SK-N-SH (cell line): ENCODE measurements around the gene PLXNB1. TPM values are rescaled to one million over a fixed set of nuclear protein-coding genes. Genes with fewer than 3 reads are reported as not detected.

Experiments
- CTCF ChIA-PET: fragments of 300-600, 350-600 bp; formaldehyde crosslinking; extraction: SDS; loops from one replicate; lab custom pipeline; 2021; lab: Yijun Ruan, JAX
- POLR2A ChIA-PET: fragments of 350-600 bp; sonication (Branson Sonifier 250); formaldehyde crosslinking; extraction: SDS; loops from one replicate; lab custom pipeline; 2020; ENCODE audit warnings: antibody characterized with exemption, inconsistent platforms; lab: Yijun Ruan, JAX
- DNase-seq: peaks from one replicate; pipeline ENCODE4 v3.0.0; 2012
- H2AFZ ChIP-seq: fragments of 200-600 bp; sonication (generic); 2 replicates; pipeline ENCODE4 v1.8.1; 2016; ENCODE audit warnings: antibody characterized with exemption, mild to moderate bottlenecking, low read depth
- H3F3A ChIP-seq: fragments of 200-600 bp; sonication (generic); replicated peaks from 2 replicates; pipeline ENCODE3; 2016; ENCODE audit warnings: antibody characterized with exemption, mild to moderate bottlenecking; ENCODE audit not compliant: insufficient read depth
- H3K27ac ChIP-seq, 2 experiments: fragments of 200-500 bp in 1 of 2; fragments of 200-600 bp in 1 of 2; sonication (Bioruptor generic) in 1 of 2; sonication (generic), shearing (Covaris generic) in 1 of 2; 2 replicates each; pipeline versions ENCODE4 v1.5.1 to v1.6.1; 2014 to 2016; ENCODE audit warnings: low read depth in 2 of 2, inconsistent platforms in 1 of 2, low read length in 1 of 2, mild to moderate bottlenecking in 1 of 2, mixed read lengths in 1 of 2
- H3K27me3 ChIP-seq: fragments of 200-600 bp; sonication (generic), shearing (Covaris generic); 2 replicates; pipeline ENCODE4 v1.6.1; 2016; ENCODE audit warnings: mixed run types; ENCODE audit not compliant: insufficient read depth
- H3K36me3 ChIP-seq, 2 experiments: fragments of 200-500 bp in 1 of 2; fragments of 200-600 bp in 1 of 2; sonication (Bioruptor generic) in 1 of 2; sonication (generic) in 1 of 2; replicated peaks in 1 of 2; 2 replicates each; pipeline versions ENCODE3 to v1.5.1; 2014 to 2016; ENCODE audit warnings: low read length in 1 of 2, mild to moderate bottlenecking in 1 of 2; ENCODE audit not compliant: insufficient read depth in 2 of 2, control insufficient read depth in 1 of 2
- H3K4me1 ChIP-seq, 2 experiments: fragments of 200-500 bp in 1 of 2; fragments of 200-600 bp in 1 of 2; sonication (Bioruptor generic) in 1 of 2; sonication (generic), shearing (Covaris generic) in 1 of 2; 2 replicates each; pipeline versions ENCODE4 v1.5.1 to v1.6.1; 2014 to 2016; ENCODE audit warnings: low read depth in 1 of 2, low read length in 1 of 2, mixed run types in 1 of 2; ENCODE audit not compliant: insufficient read depth in 2 of 2, control insufficient read depth in 1 of 2
- H3K4me2 ChIP-seq: fragments of 200-600 bp; sonication (generic), shearing (Covaris generic); 2 replicates; pipeline ENCODE4 v1.6.1; 2017; ENCODE audit warnings: mixed run types
- H3K4me3 ChIP-seq, 2 experiments: fragments of 200-500 bp in 1 of 2; fragments of 200-600 bp in 1 of 2; sonication (Bioruptor generic) in 1 of 2; sonication (generic), shearing (Covaris generic) in 1 of 2; 2 replicates each; pipeline versions ENCODE4 v1.5.1 to v1.8.1; 2014 to 2016; ENCODE audit warnings: low read depth in 2 of 2, inconsistent platforms in 1 of 2, low read length in 1 of 2, mild to moderate bottlenecking in 1 of 2, mixed read lengths in 1 of 2, moderate library complexity in 1 of 2
- H3K79me2 ChIP-seq: fragments of 200-600 bp; sonication (generic); 2 replicates; pipeline ENCODE4 v1.8.1; 2017; ENCODE audit warnings: mild to moderate bottlenecking; ENCODE audit not compliant: insufficient read depth
- H3K9ac ChIP-seq: fragments of 200-600 bp; sonication (generic); 2 replicates; pipeline ENCODE4 v1.6.1; 2017; ENCODE audit warnings: mixed run types
- H3K9me2 ChIP-seq: fragments of 200-600 bp; sonication (generic); 2 replicates; pipeline ENCODE4 v1.6.1; 2017; ENCODE audit warnings: mixed run types
- H3K9me3 ChIP-seq: fragments of 200-600 bp; sonication (generic); 2 replicates; pipeline ENCODE4 v1.6.1; 2017; ENCODE audit warnings: mixed run types, mild to moderate bottlenecking, moderate library complexity
- H4K20me1 ChIP-seq: fragments of 200-600 bp; sonication (generic); 2 replicates; pipeline ENCODE4 v1.6.1; 2017; ENCODE audit warnings: mild to moderate bottlenecking, mixed run types; ENCODE audit not compliant: insufficient read depth
- ELF1 ChIP-seq: IDR thresholded peaks from 2 replicates; pipeline ENCODE4 v1.4.0; 2012
- EP300 ChIP-seq, 2 experiments: IDR thresholded peaks; 2 replicates each; pipeline versions ENCODE4 v1.4.0 to v1.6.1; 2012; ENCODE audit warnings: borderline replicate concordance in 1 of 2, low read depth in 1 of 2, low read length in 1 of 2
- NRF1 ChIP-seq: IDR thresholded peaks from 2 replicates; pipeline ENCODE4 v1.6.1; 2012; ENCODE audit warnings: low read depth, mild to moderate bottlenecking, low read length
- RCOR1 ChIP-seq: fragments of 150-350 bp; IDR thresholded peaks from 2 replicates; pipeline ENCODE4 v1.6.1; 2017; ENCODE audit warnings: antibody characterized with exemption, low read length
- RXRA ChIP-seq: IDR thresholded peaks from 2 replicates; pipeline ENCODE4 v1.4.0; 2012; ENCODE audit warnings: low read depth, mild to moderate bottlenecking, borderline replicate concordance
- SMC3 ChIP-seq: IDR thresholded peaks from 2 replicates; pipeline ENCODE4 v1.6.1; 2012; ENCODE audit warnings: low read depth, low read length, improper control_type of control experiment
- TAF1 ChIP-seq: IDR thresholded peaks from 2 replicates; pipeline ENCODE4 v1.6.1; 2012; ENCODE audit warnings: low read depth, mild to moderate bottlenecking, low read length, moderate library complexity, borderline replicate concordance
- USF2 ChIP-seq: fragments of 150-350 bp; IDR thresholded peaks from 2 replicates; pipeline ENCODE4 v1.6.1; 2017; ENCODE audit warnings: antibody characterized with exemption, low read length, low read depth, borderline replicate concordance
- WGBS: methylation state at CpG from one replicate; pipeline ENCODE4 v1.1.6; 2017; ENCODE audit warnings: low lambda C conversion rate; 5-methylcytosine and 5-hydroxymethylcytosine counted together
- polyA plus RNA-seq, 3 experiments: library from polyadenylated mRNA; depleted of rRNA; stranded (reverse); fragments of >200 nt; gene quantifications; 2 replicates each; pipeline ENCODE4 v1.2.3, GENCODE V29; 2012
- TF ChIP-seq, protein P1 (sequence below): IDR thresholded peaks from 2 replicates; pipeline ENCODE4 v1.6.1; 2012; ENCODE audit warnings: mild to moderate bottlenecking, low read depth, low read length, moderate library complexity
- TF ChIP-seq, protein P2 (sequence below): IDR thresholded peaks from 2 replicates; pipeline ENCODE4 v1.4.0; 2012; ENCODE audit warnings: low read depth
- TF ChIP-seq, protein P3 (sequence below): IDR thresholded peaks from 2 replicates; pipeline ENCODE4; 2012

Gene PLXNB1
- polyA plus RNA-seq, 1 of the 3 experiments (the other 2 are of a cell fraction), result 39.8 TPM

DNA sequence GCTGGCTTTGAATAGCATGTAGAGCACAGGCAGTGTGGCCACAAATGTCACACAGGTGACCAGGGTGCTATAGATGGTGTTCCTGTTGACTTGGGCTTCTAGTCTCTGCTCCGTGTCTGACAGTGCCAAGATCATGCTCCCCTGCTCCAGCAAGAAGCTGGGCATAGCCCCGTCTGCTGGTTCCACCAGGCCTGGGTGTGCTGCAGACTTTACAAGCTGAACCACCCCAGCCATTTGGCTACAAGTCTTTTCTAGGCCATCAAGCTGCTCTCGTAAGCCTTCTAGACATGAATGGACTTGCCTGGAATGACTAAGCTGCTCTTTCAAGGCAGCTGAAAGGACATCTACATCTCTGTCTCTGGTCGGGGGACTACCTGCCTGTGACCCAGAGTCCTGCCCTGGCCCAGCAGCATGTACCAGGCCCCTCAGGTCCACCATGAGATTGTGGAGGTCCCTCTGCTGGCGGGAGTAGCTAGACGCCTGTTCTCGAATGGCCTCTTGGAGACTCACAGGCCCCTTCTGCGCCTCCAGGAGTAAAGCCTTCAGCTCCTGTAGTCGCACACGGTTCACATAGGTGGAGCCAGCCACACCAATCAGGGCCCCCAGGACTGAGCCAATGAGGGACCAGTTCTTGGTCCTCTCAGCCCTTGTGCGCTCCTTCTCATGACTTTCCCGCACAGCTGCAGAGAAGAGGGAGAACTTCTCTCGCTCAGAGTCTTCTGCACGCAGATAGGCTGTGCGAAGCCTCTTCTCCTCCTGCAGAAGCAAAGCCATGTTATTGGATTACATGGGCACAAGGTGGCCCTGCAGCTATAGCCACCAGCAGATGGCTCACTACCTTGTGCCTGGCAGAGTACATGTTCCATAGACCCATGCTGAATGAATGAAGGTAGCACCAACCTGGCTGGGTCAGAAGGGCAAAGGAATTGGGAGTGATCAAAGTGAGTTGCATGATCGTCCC lies 2.8 kb upstream of the PLXNB1 start:
- peak; percentile 19 for DNase-seq
- Histone ChIP-seq H3K36me3 (peaks cover 4 to 25% of the 10 kb centered on the region in 2 experiments), H3K4me2 (no peak overlapping the region), H3K27me3 (no peaks in the 10 kb centered on the region), H3K9me2 (no peaks in the 10 kb centered on the region), H3K27ac (peak overlapping the region in 1 of 2 experiments; percentile 19; a peak in 1 of 4 replicates), H2AFZ (no peak overlapping the region), H3K4me1 (peaks cover 3 to 21% of the 10 kb centered on the region in 2 experiments; a peak in 1 of 4 replicates)
- CTCF ChIA-PET, result interaction anchor here (0.6 to 13.2 kb wide), 10 partner anchors 11 to 245 kb away, joined by 3 to 399 read pairs (median 7); partner anchors contain the start of gene ATRIP
- POLR2A ChIA-PET, result interaction anchor here (0.7 kb wide), 1 partner anchor 32 kb away, joined by 3 read pairs; no protein-coding TSS in a partner anchor
- WGBS, result 96% methylated on average over 7 of the region's 16 CpGs
- TF ChIP-seq, protein P1, sequence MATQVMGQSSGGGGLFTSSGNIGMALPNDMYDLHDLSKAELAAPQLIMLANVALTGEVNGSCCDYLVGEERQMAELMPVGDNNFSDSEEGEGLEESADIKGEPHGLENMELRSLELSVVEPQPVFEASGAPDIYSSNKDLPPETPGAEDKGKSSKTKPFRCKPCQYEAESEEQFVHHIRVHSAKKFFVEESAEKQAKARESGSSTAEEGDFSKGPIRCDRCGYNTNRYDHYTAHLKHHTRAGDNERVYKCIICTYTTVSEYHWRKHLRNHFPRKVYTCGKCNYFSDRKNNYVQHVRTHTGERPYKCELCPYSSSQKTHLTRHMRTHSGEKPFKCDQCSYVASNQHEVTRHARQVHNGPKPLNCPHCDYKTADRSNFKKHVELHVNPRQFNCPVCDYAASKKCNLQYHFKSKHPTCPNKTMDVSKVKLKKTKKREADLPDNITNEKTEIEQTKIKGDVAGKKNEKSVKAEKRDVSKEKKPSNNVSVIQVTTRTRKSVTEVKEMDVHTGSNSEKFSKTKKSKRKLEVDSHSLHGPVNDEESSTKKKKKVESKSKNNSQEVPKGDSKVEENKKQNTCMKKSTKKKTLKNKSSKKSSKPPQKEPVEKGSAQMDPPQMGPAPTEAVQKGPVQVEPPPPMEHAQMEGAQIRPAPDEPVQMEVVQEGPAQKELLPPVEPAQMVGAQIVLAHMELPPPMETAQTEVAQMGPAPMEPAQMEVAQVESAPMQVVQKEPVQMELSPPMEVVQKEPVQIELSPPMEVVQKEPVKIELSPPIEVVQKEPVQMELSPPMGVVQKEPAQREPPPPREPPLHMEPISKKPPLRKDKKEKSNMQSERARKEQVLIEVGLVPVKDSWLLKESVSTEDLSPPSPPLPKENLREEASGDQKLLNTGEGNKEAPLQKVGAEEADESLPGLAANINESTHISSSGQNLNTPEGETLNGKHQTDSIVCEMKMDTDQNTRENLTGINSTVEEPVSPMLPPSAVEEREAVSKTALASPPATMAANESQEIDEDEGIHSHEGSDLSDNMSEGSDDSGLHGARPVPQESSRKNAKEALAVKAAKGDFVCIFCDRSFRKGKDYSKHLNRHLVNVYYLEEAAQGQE, result no peak
- no peak for TF ChIP-seq EP300 (IDR thresholded peaks at IDR 0.05; ENCODE audit: borderline replicate concordance in 1 of 2, low read depth in 1 of 2, low read length in 1 of 2)
- TF ChIP-seq RCOR1, result no peak
- TF ChIP-seq SMC3, result no peak
- TF ChIP-seq ELF1, result no peak
- TF ChIP-seq RXRA, result no peak
- TF ChIP-seq USF2, result no peak
- TF ChIP-seq, protein P2, sequence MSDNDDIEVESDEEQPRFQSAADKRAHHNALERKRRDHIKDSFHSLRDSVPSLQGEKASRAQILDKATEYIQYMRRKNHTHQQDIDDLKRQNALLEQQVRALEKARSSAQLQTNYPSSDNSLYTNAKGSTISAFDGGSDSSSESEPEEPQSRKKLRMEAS, result no peak
- no peak for TF ChIP-seq NRF1
- TF ChIP-seq, protein P3, sequence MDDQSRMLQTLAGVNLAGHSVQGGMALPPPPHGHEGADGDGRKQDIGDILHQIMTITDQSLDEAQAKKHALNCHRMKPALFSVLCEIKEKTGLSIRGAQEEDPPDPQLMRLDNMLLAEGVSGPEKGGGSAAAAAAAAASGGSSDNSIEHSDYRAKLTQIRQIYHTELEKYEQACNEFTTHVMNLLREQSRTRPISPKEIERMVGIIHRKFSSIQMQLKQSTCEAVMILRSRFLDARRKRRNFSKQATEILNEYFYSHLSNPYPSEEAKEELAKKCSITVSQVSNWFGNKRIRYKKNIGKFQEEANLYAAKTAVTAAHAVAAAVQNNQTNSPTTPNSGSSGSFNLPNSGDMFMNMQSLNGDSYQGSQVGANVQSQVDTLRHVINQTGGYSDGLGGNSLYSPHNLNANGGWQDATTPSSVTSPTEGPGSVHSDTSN, result no peak
- TF ChIP-seq TAF1, result no peak
- TF ChIP-seq, all 33 proteins: peak for 0
- Histone ChIP-seq H3K4me3 (no peak overlapping the region), H4K20me1 (0 out of 2 replicates have a peak, but pooled peaks cover 5% of the 10 kb centered on the region), H3K9ac (no peak overlapping the region), H3F3A (no peaks in the 10 kb centered on the region), H3K9me3 (no peaks in the 10 kb centered on the region), H3K79me2 (peaks cover 9% of the 10 kb centered on the region)
